Transverse colon (tissue), 4 donors: ENCODE measurements around the gene AGBL4. TPM values are rescaled to one million over a fixed set of nuclear protein-coding genes. Genes with fewer than 3 reads are reported as not detected.

Experiments
- DNase-seq: peaks from one replicate; pipeline ENCODE4 v3.0.0-alpha.2; 2019
- H3K27ac ChIP-seq, 4 donors: fragments of 200-600 bp; sonication (generic); 2 replicates each; pipeline ENCODE4 v1.5.1; 2016 to 2018; ENCODE audit warnings: inconsistent platforms in 4 of 4
- H3K27me3 ChIP-seq: fragments of 200-600 bp; sonication (generic); 2 replicates; pipeline ENCODE4 v1.5.1; 2017; ENCODE audit warnings: inconsistent platforms
- H3K36me3 ChIP-seq, 4 donors: fragments of 200-600 bp; sonication (generic); 2 replicates each; pipeline ENCODE4 v1.5.1; 2017 to 2019; ENCODE audit warnings: inconsistent platforms in 4 of 4
- H3K4me1 ChIP-seq, 4 donors: fragments of 200-600 bp; sonication (generic); 2 replicates each; pipeline ENCODE4 v1.5.1; 2017 to 2020; ENCODE audit warnings: inconsistent platforms in 4 of 4
- H3K4me3 ChIP-seq, 4 donors: fragments of 200-600 bp; sonication (generic); 1 replicate in 1 of 4; 2 replicates in 3 of 4; pipeline versions ENCODE4 v1.5.1 to v1.6.1; 2017 to 2019; ENCODE audit warnings: inconsistent platforms in 4 of 4
- H3K9me3 ChIP-seq, 2 donors: fragments of 200-600 bp; sonication (generic); 2 replicates each; pipeline ENCODE4 v1.5.1; 2017 to 2019; ENCODE audit warnings: inconsistent platforms in 2 of 2
- EP300 ChIP-seq: sonication (generic); formaldehyde crosslinking; IDR thresholded peaks from one replicate; pipeline ENCODE4 v1.6.1; 2017; ENCODE audit warnings: antibody characterized with exemption, low read depth
- POLR2A ChIP-seq: fragments of 450-650 bp; IDR thresholded peaks from one replicate; pipeline ENCODE4 v1.6.1; 2016; ENCODE audit warnings: antibody characterized with exemption, mild to moderate bottlenecking, moderate library complexity
- POLR2AphosphoS5 ChIP-seq, 3 donors: sonication (generic); formaldehyde crosslinking; IDR thresholded peaks; one replicate each; pipeline ENCODE4 v1.6.1; 2016; ENCODE audit warnings: antibody characterized with exemption in 3 of 3
- WGBS, 2 donors: methylation state at CpG; one replicate each; pipeline ENCODE4 v1.1.5; 2018; ENCODE audit warnings: low coverage in 1 of 2; 5-methylcytosine and 5-hydroxymethylcytosine counted together
- in situ Hi-C, 4 donors: fragments of 200-750 bp; cut with MboI; loops; one replicate each; pipeline versions ENCODE4 v1.15.0 to v1.15.1; 2017; ENCODE audit warnings: low sequenced_read_pairs in 3 of 4, low pct_ligation_motif_present in 1 of 4, low pct_unique_long_range_greater_than_20kb in 1 of 4
- intact Hi-C: fragments of 100-400 bp; cut with DNase I; formaldehyde crosslinking; loops from one replicate; pipeline ENCODE4 v1.15.1; 2023; ENCODE audit warnings: low total_unique reads
- total RNA-seq, 4 donors: library from RNA; depleted of rRNA; stranded (reverse); fragments of >200 nt; gene quantifications; one replicate each; pipeline ENCODE4 v1.1.0, GENCODE V29; 2016
- TF ChIP-seq, protein P1 (sequence below), 5 experiments: fragments of 200-600 bp in 3 of 5; fragments of 450-650 bp in 2 of 5; sonication (generic) in 3 of 5; IDR thresholded peaks; 1 replicate in 2 of 5; 2 replicates in 3 of 5; pipeline ENCODE4 v1.5.1; 2016 to 2017; ENCODE audit warnings: antibody characterized with exemption in 5 of 5, inconsistent platforms in 3 of 5, mild to moderate bottlenecking in 2 of 5, moderate library complexity in 1 of 5

The AGBL4 gene
- total RNA-seq, 4 donors from 2014 or later = 0.82 TPM; not detected in 3

DNA sequence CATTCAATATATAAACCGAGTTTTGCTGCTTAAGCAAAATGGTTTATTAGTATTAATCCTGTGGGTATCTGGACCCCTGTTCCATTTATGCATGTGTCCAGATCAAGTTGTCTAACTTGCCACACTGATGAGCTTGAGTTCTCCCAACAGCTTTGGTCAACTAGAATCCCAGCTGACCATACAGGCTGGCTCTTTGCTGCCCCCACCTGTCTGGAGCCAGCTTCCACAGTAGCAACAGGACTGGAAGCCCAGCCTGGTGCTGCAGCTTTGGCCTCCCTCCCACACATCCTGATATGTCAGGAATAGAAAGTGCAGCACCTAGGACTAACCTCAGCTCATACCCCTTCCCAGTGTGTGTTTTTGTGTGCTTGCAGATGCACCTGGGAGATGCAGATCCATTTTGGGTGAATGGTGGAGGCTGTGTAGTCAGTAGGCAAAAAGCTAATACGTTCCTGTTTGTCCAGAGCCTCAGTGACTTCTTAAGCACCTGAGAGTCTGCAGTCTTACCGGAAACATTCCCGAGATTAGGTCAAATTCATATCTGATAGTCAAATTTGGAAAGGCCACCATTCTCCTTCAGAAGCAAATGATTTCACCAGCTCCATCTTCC, 1206.1 kb downstream of the AGBL4 start:
- DNase-seq = peak; percentile 56
- no peak overlapping the region for H3K4me3 ChIP-seq
- H3K36me3 ChIP-seq = no peaks in the 10 kb centered on the region
- TF ChIP-seq, protein P1, sequence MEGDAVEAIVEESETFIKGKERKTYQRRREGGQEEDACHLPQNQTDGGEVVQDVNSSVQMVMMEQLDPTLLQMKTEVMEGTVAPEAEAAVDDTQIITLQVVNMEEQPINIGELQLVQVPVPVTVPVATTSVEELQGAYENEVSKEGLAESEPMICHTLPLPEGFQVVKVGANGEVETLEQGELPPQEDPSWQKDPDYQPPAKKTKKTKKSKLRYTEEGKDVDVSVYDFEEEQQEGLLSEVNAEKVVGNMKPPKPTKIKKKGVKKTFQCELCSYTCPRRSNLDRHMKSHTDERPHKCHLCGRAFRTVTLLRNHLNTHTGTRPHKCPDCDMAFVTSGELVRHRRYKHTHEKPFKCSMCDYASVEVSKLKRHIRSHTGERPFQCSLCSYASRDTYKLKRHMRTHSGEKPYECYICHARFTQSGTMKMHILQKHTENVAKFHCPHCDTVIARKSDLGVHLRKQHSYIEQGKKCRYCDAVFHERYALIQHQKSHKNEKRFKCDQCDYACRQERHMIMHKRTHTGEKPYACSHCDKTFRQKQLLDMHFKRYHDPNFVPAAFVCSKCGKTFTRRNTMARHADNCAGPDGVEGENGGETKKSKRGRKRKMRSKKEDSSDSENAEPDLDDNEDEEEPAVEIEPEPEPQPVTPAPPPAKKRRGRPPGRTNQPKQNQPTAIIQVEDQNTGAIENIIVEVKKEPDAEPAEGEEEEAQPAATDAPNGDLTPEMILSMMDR (IDR thresholded peaks at IDR 0.05) = peak; percentile 49 to 67 (median 59)
- no peak for TF ChIP-seq POLR2A
- TF ChIP-seq EP300 = no peak
- TF ChIP-seq POLR2AphosphoS5 (IDR thresholded peaks at IDR 0.05) = no peak
- intact Hi-C loops (loop anchor here (5.0 kb wide), 1 partner anchor 140 kb away; no protein-coding TSS in a partner anchor), in situ Hi-C loops (loop anchor here in 2 of 4 donors (10.0 to 25.0 kb wide), 2 partner anchors 143 to 255 kb away; no protein-coding TSS in a partner anchor)
- no peak overlapping the region for H3K27ac ChIP-seq
- H3K27me3 ChIP-seq = no peaks in the 10 kb centered on the region
- H3K4me1 ChIP-seq = no peaks in the 10 kb centered on the region
- H3K9me3 ChIP-seq = no peaks in the 10 kb centered on the region
- WGBS, 2 donors = 62 to 69% methylated on average over 4 of the region's 4 CpGs

DNA sequence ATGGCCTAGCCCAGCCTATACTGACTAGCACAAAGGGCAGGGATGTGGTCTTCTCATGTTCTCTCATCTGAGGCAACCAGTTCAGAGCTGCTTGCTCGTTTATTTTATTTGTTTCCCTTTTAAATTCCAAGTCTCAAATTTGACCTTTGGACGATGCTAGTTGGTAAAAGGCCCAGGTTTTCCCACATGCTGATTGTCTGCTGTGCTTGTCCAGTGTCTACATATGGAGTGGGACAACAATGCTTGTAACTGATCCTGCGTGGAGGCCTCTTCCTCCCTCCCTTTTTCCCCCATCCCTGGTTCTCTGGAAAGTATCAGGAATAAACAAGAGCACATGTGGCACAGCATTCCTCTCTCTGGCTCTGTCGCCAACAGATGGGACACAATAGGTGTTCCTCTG, 1213.0 kb downstream of the AGBL4 start:
- H3K4me1 ChIP-seq = no peaks in the 10 kb centered on the region
- no peak for DNase-seq
- no peaks in the 10 kb centered on the region for H3K9me3 ChIP-seq
- no peaks in the 10 kb centered on the region for H3K27me3 ChIP-seq
- TF ChIP-seq EP300 = no peak
- TF ChIP-seq, protein P1 (IDR thresholded peaks at IDR 0.05) = no peak
- TF ChIP-seq POLR2AphosphoS5 (IDR thresholded peaks at IDR 0.05) = no peak
- no peak for TF ChIP-seq POLR2A
- intact Hi-C loops (no loop called here), in situ Hi-C loops (loop anchor here in 2 of 4 donors (10.0 to 25.0 kb wide), 2 partner anchors 136 to 248 kb away; no protein-coding TSS in a partner anchor)
- H3K27ac ChIP-seq = no peak overlapping the region
- H3K4me3 ChIP-seq = no peak overlapping the region
- 29 to 45% methylated on average over 1 to 4 of the region's 4 CpGs for WGBS, 2 donors
- no peaks in the 10 kb centered on the region for H3K36me3 ChIP-seq

DNA sequence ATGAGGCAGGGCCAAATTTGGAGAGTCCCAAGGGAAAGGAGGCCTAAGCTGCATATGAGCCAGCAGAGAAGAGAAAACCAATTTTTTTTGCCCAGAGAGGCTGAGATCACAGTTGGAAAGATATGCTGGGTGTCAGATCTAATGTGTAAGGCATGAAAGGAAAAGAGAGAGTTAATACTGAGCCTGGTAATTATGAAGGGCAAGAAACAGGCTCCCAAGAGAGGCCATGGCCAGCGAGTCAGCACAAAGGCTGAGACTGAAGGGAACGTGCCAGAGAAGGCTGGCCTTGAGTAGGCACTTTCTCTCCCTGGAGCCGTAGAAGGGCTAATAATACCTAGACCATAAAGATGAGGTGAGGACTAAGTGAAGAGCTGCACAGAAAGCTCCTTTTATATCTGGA, 1215.3 kb downstream of the AGBL4 start:
- WGBS, 2 donors = 52 to 56% methylated on average over 2 to 3 of the region's 3 CpGs
- Histone ChIP-seq H3K27ac (no peak overlapping the region), H3K27me3 (no peaks in the 10 kb centered on the region), H3K4me3 (no peak overlapping the region), H3K4me1 (no peaks in the 10 kb centered on the region), H3K9me3 (no peaks in the 10 kb centered on the region), H3K36me3 (no peaks in the 10 kb centered on the region)
- in situ Hi-C loops = loop anchor here in 1 of 4 donors (25.0 kb wide), 1 partner anchor 246 kb away; no protein-coding TSS in a partner anchor
- intact Hi-C loops = no loop called here
- no peak for DNase-seq
- TF ChIP-seq POLR2A = no peak
- no peak for TF ChIP-seq EP300

DNA sequence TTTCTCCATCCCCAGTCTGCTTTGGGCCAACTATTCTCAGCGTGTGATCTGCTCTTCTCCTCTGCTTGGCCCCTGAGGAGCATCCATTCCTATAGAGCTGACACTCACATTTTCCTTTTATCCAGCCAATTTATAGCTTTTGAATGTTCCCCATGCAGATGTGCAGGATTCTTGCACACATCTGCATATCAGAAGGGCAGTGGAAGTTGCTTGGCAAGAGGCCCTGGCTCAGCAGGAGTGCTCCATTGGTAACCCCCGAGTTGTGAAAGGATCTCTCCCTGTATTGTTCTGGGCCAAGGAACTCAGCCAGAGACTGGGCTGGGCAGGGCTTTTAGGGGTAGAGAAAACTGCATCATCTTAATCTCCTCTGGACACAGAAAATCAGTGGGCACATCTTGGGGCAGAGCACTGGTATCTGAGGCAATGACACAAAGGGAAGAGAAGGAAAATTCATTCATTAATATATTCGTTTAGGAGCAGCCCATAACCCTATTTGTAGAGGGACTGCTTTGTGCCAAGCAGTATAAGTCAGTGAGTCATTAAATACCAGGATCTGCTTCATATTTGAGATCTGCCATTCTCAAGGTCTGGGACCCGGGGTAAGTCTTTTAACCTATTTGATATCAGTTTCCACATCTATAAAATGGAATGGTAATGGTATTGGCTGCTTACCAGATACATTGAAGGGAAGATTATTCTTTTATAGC, 1216.0 kb downstream of the AGBL4 start:
- intact Hi-C loops (no loop called here), in situ Hi-C loops (loop anchor here in 1 of 4 donors (25.0 kb wide), 1 partner anchor 245 kb away; no protein-coding TSS in a partner anchor)
- Histone ChIP-seq H3K4me3 (no peak overlapping the region), H3K9me3 (no peaks in the 10 kb centered on the region), H3K27me3 (no peaks in the 10 kb centered on the region), H3K36me3 (no peaks in the 10 kb centered on the region), H3K4me1 (no peaks in the 10 kb centered on the region), H3K27ac (no peak overlapping the region)
- TF ChIP-seq POLR2AphosphoS5 (IDR thresholded peaks at IDR 0.05) = no peak
- no peak for TF ChIP-seq POLR2A
- TF ChIP-seq EP300 = no peak
- TF ChIP-seq, protein P1 (IDR thresholded peaks at IDR 0.05) = no peak
- WGBS, 2 donors = 52 to 56% methylated on average over 3 to 4 of the region's 4 CpGs
- no peak for DNase-seq
